ENCODE data around the gene ARHGAP15. TPM values are rescaled to one million over a fixed set of nuclear protein-coding genes. Genes with fewer than 3 reads are reported as not detected.

The ARHGAP15 gene
- polyA plus RNA-seq, 2 donors: 0.69 to 1.1 TPM

GRCh38 chr2:143264851-143265250 lies 135.6 kb downstream of the ARHGAP15 start:
- H3K36me3 ChIP-seq (ENCODE audit: control insufficient read depth in 2 of 2, insufficient read depth in 2 of 2, low read length in 1 of 2): no peaks in the 10 kb centered on the region
- H3K9me3 ChIP-seq (ENCODE audit: control insufficient read depth in 2 of 2, insufficient read depth in 1 of 2, low read depth in 1 of 2, low read length in 1 of 2): no peaks in the 10 kb centered on the region
- H3K27me3 ChIP-seq (ENCODE audit: control insufficient read depth in 1 of 2, insufficient read depth in 2 of 2, low read length in 2 of 2): no peaks in the 10 kb centered on the region
- no peaks in the 10 kb centered on the region for H3K4me1 ChIP-seq (ENCODE audit: control insufficient read depth in 2 of 2, insufficient read depth in 2 of 2, low read length in 1 of 2)
- no peak overlapping the region for H3K4me3 ChIP-seq (ENCODE audit: low read depth in 1 of 2, low read length in 2 of 2)
- WGBS, 2 donors: 34 to 45% methylated on average over 2 of the region's 2 CpGs
- no peak overlapping the region for H3K27ac ChIP-seq (ENCODE audit: low read depth in 2 of 2, low read length in 1 of 2)

DNA sequence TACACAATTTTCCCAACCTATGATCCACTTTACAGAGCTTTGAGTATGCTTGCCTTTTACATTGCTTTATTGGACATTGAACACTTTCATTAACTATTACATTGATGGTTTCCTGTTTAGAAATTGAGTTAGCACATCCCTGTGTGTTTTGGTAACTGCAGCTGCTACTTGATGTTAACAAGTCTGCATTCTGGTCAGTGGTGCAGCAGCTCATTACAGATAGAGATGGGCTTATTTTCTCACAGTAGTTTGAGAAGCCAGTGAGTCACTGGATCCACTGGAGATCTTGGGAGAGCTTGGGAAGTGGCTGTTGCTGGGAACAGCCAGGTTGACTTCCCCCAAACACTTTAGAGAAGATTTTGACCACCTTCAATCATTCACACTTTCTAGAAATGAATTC lies 150.5 kb downstream of the ARHGAP15 start:
- Histone ChIP-seq H3K4me3 (ENCODE audit: low read depth in 1 of 2, low read length in 2 of 2) (no peak overlapping the region), H3K27ac (ENCODE audit: low read depth in 2 of 2, low read length in 1 of 2) (no peak overlapping the region), H3K36me3 (ENCODE audit: control insufficient read depth in 2 of 2, insufficient read depth in 2 of 2, low read length in 1 of 2) (no peaks in the 10 kb centered on the region), H3K27me3 (ENCODE audit: control insufficient read depth in 1 of 2, insufficient read depth in 2 of 2, low read length in 2 of 2) (no peaks in the 10 kb centered on the region), H3K4me1 (ENCODE audit: control insufficient read depth in 2 of 2, insufficient read depth in 2 of 2, low read length in 1 of 2) (no peaks in the 10 kb centered on the region), H3K9me3 (ENCODE audit: control insufficient read depth in 2 of 2, insufficient read depth in 1 of 2, low read depth in 1 of 2, low read length in 1 of 2) (no peaks in the 10 kb centered on the region)

DNA sequence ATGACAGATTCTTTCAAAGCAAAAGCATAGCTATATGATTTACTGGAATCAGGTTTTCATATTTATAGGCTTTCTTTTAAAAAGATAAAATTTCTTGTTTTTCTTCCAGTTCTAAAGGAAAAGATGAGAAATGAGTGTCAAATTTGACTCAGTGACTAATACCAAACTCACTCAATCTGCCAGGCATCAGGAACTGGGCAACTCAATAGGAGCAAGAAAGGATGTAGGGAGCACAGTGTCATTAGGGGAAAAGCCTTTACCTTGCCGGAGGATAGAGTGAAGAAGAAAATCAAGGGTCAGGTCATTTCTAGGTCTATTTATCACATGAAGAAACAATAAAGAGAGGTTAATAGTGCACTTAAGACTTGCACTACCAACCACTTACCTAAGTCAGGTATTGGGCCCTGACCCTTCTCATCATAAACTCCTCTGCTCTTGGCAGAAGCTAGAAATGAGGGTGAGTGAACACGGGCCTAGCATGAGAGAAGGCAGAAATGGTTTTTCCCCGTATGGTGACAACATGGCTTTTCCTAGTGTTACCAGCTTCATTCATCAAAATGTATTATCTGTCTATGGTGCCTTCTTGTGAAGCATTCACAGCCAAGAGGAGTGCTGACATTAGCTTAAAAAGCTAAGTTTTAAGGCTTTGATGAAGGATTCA lies 151.0 kb downstream of the ARHGAP15 start:
- WGBS, 2 donors: 92 to 93% methylated on average over 3 of the region's 3 CpGs
- no peaks in the 10 kb centered on the region for H3K36me3 ChIP-seq (ENCODE audit: control insufficient read depth in 2 of 2, insufficient read depth in 2 of 2, low read length in 1 of 2)
- no peak overlapping the region for H3K4me3 ChIP-seq (ENCODE audit: low read depth in 1 of 2, low read length in 2 of 2)
- no peaks in the 10 kb centered on the region for H3K27me3 ChIP-seq (ENCODE audit: control insufficient read depth in 1 of 2, insufficient read depth in 2 of 2, low read length in 2 of 2)
- H3K27ac ChIP-seq (ENCODE audit: low read depth in 2 of 2, low read length in 1 of 2): no peak overlapping the region
- no peaks in the 10 kb centered on the region for H3K9me3 ChIP-seq (ENCODE audit: control insufficient read depth in 2 of 2, insufficient read depth in 1 of 2, low read depth in 1 of 2, low read length in 1 of 2)
- H3K4me1 ChIP-seq (ENCODE audit: control insufficient read depth in 2 of 2, insufficient read depth in 2 of 2, low read length in 1 of 2): no peaks in the 10 kb centered on the region

- no peaks in the 10 kb centered on the region for H3K36me3 ChIP-seq (ENCODE audit: control insufficient read depth in 2 of 2, insufficient read depth in 2 of 2, low read length in 1 of 2)
- no peaks in the 10 kb centered on the region for H3K4me1 ChIP-seq (ENCODE audit: control insufficient read depth in 2 of 2, insufficient read depth in 2 of 2, low read length in 1 of 2)
- WGBS, 2 donors: 90 to 92% methylated on average over 6 of the region's 6 CpGs
- no peak overlapping the region for H3K4me3 ChIP-seq (ENCODE audit: low read depth in 1 of 2, low read length in 2 of 2)
- H3K27me3 ChIP-seq (ENCODE audit: control insufficient read depth in 1 of 2, insufficient read depth in 2 of 2, low read length in 2 of 2): no peaks in the 10 kb centered on the region
- H3K9me3 ChIP-seq (ENCODE audit: control insufficient read depth in 2 of 2, insufficient read depth in 1 of 2, low read depth in 1 of 2, low read length in 1 of 2): no peaks in the 10 kb centered on the region
- no peak overlapping the region for H3K27ac ChIP-seq (ENCODE audit: low read depth in 2 of 2, low read length in 1 of 2)
These were observed 153.5 kb downstream of the ARHGAP15 start for GRCh38 chr2:143282684-143283083.

GRCh38 chr2:143284087-143284675 lies 155.0 kb downstream of the ARHGAP15 start:
- Histone ChIP-seq H3K4me1 (ENCODE audit: control insufficient read depth in 2 of 2, insufficient read depth in 2 of 2, low read length in 1 of 2) (no peaks in the 10 kb centered on the region), H3K36me3 (ENCODE audit: control insufficient read depth in 2 of 2, insufficient read depth in 2 of 2, low read length in 1 of 2) (no peaks in the 10 kb centered on the region), H3K4me3 (ENCODE audit: low read depth in 1 of 2, low read length in 2 of 2) (no peak overlapping the region), H3K27ac (ENCODE audit: low read depth in 2 of 2, low read length in 1 of 2) (no peak overlapping the region), H3K27me3 (ENCODE audit: control insufficient read depth in 1 of 2, insufficient read depth in 2 of 2, low read length in 2 of 2) (no peaks in the 10 kb centered on the region), H3K9me3 (ENCODE audit: control insufficient read depth in 2 of 2, insufficient read depth in 1 of 2, low read depth in 1 of 2, low read length in 1 of 2) (no peaks in the 10 kb centered on the region)
- 45 to 49% methylated on average over 7 of the region's 7 CpGs for WGBS, 2 donors

GRCh38 chr2:143289025-143289424 lies 159.8 kb downstream of the ARHGAP15 start:
- Histone ChIP-seq H3K4me3 (ENCODE audit: low read depth in 1 of 2, low read length in 2 of 2) (no peak overlapping the region), H3K27ac (ENCODE audit: low read depth in 2 of 2, low read length in 1 of 2) (no peak overlapping the region), H3K36me3 (ENCODE audit: control insufficient read depth in 2 of 2, insufficient read depth in 2 of 2, low read length in 1 of 2) (no peaks in the 10 kb centered on the region), H3K27me3 (ENCODE audit: control insufficient read depth in 1 of 2, insufficient read depth in 2 of 2, low read length in 2 of 2) (no peaks in the 10 kb centered on the region), H3K4me1 (ENCODE audit: control insufficient read depth in 2 of 2, insufficient read depth in 2 of 2, low read length in 1 of 2) (no peaks in the 10 kb centered on the region), H3K9me3 (ENCODE audit: control insufficient read depth in 2 of 2, insufficient read depth in 1 of 2, low read depth in 1 of 2, low read length in 1 of 2) (no peaks in the 10 kb centered on the region)

DNA sequence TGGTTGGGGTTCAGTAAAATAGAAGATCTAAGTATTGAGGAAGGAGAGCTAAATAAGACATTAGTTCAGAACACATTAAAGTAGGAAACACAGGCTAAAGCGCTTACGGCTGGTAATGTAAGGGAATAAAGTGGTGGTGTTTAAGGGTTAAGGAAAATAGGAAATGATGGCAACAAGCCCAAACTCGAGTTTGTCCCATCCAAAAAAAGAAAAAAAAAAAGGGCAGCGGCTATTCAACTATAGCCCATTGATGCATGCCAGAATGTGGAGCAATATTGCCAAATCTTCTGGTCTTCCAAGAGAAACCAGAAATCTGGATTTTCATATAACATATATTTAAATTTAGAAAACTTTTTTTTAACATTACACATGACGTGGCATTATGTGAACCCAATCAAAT lies 161.0 kb downstream of the ARHGAP15 start:
- 62 to 64% methylated on average over 5 of the region's 5 CpGs for WGBS, 2 donors
- Histone ChIP-seq H3K27me3 (ENCODE audit: control insufficient read depth in 1 of 2, insufficient read depth in 2 of 2, low read length in 2 of 2) (no peaks in the 10 kb centered on the region), H3K4me3 (ENCODE audit: low read depth in 1 of 2, low read length in 2 of 2) (no peak overlapping the region), H3K27ac (ENCODE audit: low read depth in 2 of 2, low read length in 1 of 2) (no peak overlapping the region), H3K4me1 (ENCODE audit: control insufficient read depth in 2 of 2, insufficient read depth in 2 of 2, low read length in 1 of 2) (no peaks in the 10 kb centered on the region), H3K9me3 (ENCODE audit: control insufficient read depth in 2 of 2, insufficient read depth in 1 of 2, low read depth in 1 of 2, low read length in 1 of 2) (no peaks in the 10 kb centered on the region), H3K36me3 (ENCODE audit: control insufficient read depth in 2 of 2, insufficient read depth in 2 of 2, low read length in 1 of 2) (no peaks in the 10 kb centered on the region)

DNA sequence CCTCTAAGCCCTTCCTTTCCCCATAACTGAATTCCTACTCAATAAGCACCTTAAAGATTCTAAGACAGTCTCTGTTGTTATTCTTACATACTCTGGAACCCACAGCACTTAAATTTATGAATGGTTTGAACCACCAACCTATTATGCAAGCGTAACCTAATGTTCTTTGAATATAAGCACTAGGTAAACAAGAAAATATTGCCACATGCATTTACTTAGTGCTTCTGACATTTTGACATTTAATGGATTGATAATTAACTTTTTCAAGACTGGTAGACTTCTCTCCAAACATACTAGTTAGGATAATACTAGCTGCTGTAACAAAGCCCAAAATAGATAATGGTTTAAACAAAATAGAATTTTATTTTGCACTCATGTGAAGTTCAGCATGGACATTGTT lies 164.8 kb downstream of the ARHGAP15 start:
- H3K27me3 ChIP-seq (ENCODE audit: control insufficient read depth in 1 of 2, insufficient read depth in 2 of 2, low read length in 2 of 2): no peaks in the 10 kb centered on the region
- H3K9me3 ChIP-seq (ENCODE audit: control insufficient read depth in 2 of 2, insufficient read depth in 1 of 2, low read depth in 1 of 2, low read length in 1 of 2): no peaks in the 10 kb centered on the region
- H3K36me3 ChIP-seq (ENCODE audit: control insufficient read depth in 2 of 2, insufficient read depth in 2 of 2, low read length in 1 of 2): no peaks in the 10 kb centered on the region
- H3K4me3 ChIP-seq (ENCODE audit: low read depth in 1 of 2, low read length in 2 of 2): no peak overlapping the region
- H3K4me1 ChIP-seq (ENCODE audit: control insufficient read depth in 2 of 2, insufficient read depth in 2 of 2, low read length in 1 of 2): no peaks in the 10 kb centered on the region
- 75 to 77% methylated on average over 1 of the region's 1 CpG for WGBS, 2 donors
- no peak overlapping the region for H3K27ac ChIP-seq (ENCODE audit: low read depth in 2 of 2, low read length in 1 of 2)

DNA sequence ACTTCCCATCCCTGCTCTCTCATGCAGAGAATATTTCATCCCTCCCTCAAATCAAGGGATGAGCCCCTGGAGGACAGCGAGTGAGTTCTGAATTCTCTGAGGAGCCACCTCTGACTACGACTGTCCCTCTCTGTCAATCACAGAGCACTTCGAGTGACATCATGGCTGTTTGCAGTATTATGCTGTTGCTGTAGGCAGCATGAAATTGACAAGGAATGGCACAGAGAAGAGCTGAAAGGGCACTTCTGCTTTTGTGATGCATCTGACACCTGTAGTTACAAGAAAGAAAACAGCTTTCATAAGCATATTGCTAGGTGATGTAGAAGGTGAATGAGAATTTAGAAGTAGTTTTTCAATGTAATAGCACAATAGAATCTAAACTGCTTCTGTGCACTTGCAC lies 166.9 kb downstream of the ARHGAP15 start:
- no peak overlapping the region for H3K27ac ChIP-seq (ENCODE audit: low read depth in 2 of 2, low read length in 1 of 2)
- H3K4me1 ChIP-seq (ENCODE audit: control insufficient read depth in 2 of 2, insufficient read depth in 2 of 2, low read length in 1 of 2): no peaks in the 10 kb centered on the region
- no peaks in the 10 kb centered on the region for H3K9me3 ChIP-seq (ENCODE audit: control insufficient read depth in 2 of 2, insufficient read depth in 1 of 2, low read depth in 1 of 2, low read length in 1 of 2)
- WGBS, 2 donors: 80 to 84% methylated on average over 3 of the region's 3 CpGs
- H3K36me3 ChIP-seq (ENCODE audit: control insufficient read depth in 2 of 2, insufficient read depth in 2 of 2, low read length in 1 of 2): no peaks in the 10 kb centered on the region
- H3K4me3 ChIP-seq (ENCODE audit: low read depth in 1 of 2, low read length in 2 of 2): no peak overlapping the region
- no peaks in the 10 kb centered on the region for H3K27me3 ChIP-seq (ENCODE audit: control insufficient read depth in 1 of 2, insufficient read depth in 2 of 2, low read length in 2 of 2)

DNA sequence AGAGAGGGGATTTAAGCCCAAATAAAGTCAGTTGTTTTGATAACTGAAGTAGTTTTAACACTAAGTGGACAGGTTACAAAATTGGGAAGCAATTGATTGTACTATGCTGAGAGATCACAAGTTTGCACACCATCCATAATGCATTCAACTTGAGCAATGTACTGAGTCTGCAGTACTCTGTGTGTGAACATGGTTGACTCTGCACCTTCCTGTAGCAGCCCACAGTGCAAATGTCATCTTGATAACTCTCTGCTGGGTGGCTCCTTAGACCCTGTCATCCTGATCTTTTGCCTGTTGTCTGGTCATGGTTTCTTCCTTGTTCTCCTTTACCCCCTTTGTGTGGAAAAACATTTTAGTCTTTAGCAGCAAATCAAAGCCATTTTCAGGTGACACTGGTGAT lies 168.0 kb downstream of the ARHGAP15 start:
- Histone ChIP-seq H3K4me1 (ENCODE audit: control insufficient read depth in 2 of 2, insufficient read depth in 2 of 2, low read length in 1 of 2) (no peaks in the 10 kb centered on the region), H3K27me3 (ENCODE audit: control insufficient read depth in 1 of 2, insufficient read depth in 2 of 2, low read length in 2 of 2) (no peaks in the 10 kb centered on the region), H3K9me3 (ENCODE audit: control insufficient read depth in 2 of 2, insufficient read depth in 1 of 2, low read depth in 1 of 2, low read length in 1 of 2) (no peaks in the 10 kb centered on the region), H3K4me3 (ENCODE audit: low read depth in 1 of 2, low read length in 2 of 2) (no peak overlapping the region), H3K36me3 (ENCODE audit: control insufficient read depth in 2 of 2, insufficient read depth in 2 of 2, low read length in 1 of 2) (no peaks in the 10 kb centered on the region), H3K27ac (ENCODE audit: low read depth in 2 of 2, low read length in 1 of 2) (no peak overlapping the region)
